Fibroblast of villous mesenchyme (primary cell): ENCODE results near the gene ERCC2. TPM values are rescaled to one million over a fixed set of nuclear protein-coding genes. Genes with fewer than 3 reads are reported as not detected.
"Not testable (repeated sequence)": the region's sequence is repeated elsewhere in the genome, so short reads cannot be mapped to it uniquely, and the experiment has no call there.

Experiments
- DNase-seq: peaks from one replicate; pipeline ENCODE4 v3.0.0-alpha.2; 2010; ENCODE audit warnings: low read depth
- H3K4me3 ChIP-seq: 2 replicates; pipeline ENCODE4 v1.5.1; 2011; ENCODE audit warnings: low read depth, mild to moderate bottlenecking, low read length
- total RNA-seq: library from RNA; depleted of rRNA; stranded (reverse); fragments of >200 nt; gene quantifications from 2 replicates; pipeline ENCODE4 v1.2.3, GENCODE V29; 2012
- TF ChIP-seq, protein P1 (sequence below): IDR thresholded peaks from 2 replicates; pipeline ENCODE4 v1.5.1; 2012; ENCODE audit warnings: low read depth, mild to moderate bottlenecking, low read length; ENCODE audit not compliant: insufficient read depth

The ERCC2 gene
- total RNA-seq, 1 donor = 73.0 TPM

DNA sequence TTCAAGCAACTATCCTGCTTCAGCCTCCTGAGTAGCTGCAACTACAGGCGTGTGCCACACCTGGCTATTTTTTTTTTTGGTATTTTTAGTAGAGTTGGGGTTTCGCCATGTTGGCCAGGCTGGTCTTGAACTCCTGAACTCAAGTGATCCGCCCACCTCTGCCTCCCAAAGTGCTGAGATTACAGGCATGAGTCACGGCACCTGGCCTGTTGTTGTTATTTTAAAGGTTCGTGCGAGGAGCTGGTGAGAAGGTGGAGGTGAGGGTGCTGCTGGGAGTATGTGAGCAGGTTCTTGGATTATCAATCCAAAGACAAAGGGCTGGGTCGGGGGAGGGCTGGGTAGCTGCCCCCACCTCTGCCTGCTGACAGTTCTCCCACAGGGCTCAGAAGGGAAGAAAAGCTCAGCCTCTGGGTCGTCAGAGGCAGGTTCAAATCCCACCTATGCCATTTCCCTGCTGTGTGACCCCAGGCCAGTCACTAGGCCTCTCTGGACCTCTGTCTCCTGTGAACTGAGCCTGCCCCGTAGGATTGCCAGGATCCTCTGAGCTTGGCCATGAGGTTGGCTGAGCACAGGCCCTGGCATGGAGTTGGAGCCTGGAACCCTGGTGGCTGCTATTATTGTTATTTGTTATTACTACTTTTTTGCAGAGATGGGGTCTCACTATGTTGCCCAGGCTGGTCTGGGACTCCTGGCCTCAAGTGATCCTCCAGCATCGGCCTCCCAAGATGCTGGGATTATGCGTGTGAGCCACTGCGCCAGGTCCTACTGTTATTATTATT, 49.2 kb downstream of the ERCC2 start:
- no peak for DNase-seq
- no peak overlapping the region for H3K4me3 ChIP-seq
- TF ChIP-seq, protein P1, sequence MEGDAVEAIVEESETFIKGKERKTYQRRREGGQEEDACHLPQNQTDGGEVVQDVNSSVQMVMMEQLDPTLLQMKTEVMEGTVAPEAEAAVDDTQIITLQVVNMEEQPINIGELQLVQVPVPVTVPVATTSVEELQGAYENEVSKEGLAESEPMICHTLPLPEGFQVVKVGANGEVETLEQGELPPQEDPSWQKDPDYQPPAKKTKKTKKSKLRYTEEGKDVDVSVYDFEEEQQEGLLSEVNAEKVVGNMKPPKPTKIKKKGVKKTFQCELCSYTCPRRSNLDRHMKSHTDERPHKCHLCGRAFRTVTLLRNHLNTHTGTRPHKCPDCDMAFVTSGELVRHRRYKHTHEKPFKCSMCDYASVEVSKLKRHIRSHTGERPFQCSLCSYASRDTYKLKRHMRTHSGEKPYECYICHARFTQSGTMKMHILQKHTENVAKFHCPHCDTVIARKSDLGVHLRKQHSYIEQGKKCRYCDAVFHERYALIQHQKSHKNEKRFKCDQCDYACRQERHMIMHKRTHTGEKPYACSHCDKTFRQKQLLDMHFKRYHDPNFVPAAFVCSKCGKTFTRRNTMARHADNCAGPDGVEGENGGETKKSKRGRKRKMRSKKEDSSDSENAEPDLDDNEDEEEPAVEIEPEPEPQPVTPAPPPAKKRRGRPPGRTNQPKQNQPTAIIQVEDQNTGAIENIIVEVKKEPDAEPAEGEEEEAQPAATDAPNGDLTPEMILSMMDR = no peak

- TF ChIP-seq, protein P1 = no peak
- no peak overlapping the region for H3K4me3 ChIP-seq
- no peak for DNase-seq
Measured at GRCh38 chr19:45315304-45315703, 55.1 kb downstream of the ERCC2 start.

DNA sequence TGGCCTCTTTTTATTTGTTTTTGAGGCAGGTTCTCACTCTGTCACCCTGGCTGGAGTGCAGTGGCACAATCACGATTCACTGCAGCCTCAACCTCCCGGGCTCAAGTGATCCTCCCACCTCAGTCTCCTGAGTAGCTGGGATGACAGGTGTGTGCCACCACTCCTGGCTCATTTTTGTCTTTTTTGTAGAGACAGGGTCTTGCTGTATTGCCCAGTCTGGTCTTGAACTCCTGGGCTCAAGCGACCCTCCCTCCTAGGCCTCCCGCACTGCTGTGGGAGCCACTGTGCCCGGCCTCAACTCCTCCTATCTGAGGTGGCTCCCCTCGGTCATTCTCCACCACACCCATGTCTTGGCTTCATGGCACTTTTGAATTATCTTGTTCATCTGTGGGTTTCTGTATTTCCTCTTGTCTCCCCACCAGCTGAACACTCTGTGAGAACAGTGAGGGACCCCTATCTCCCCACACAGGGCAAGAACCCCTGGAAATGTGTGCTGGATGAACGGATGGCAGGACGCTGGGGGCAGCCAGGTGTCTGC, 55.6 kb downstream of the ERCC2 start:
- TF ChIP-seq, protein P1 = no peak
- no peak for DNase-seq
- no peak overlapping the region for H3K4me3 ChIP-seq

DNA sequence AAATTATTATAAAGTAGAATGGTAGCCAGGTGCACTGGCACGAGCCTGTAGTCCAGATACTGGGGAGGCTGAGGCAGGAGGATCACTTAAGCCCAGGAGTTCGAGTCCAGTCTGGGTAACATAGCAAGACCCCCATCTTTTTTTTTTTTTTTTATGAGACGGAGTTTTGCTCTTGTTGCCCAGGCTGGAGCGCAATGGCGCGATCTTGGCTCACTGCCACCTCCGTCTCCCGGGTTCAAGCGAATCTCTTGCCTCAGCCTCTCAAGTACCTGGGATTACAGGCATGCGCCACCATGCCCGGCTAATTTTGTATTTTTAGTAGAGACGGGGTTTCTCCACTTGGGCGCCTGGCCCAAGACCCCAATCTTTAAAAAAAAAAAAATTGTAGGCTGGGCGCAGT, 58.1 kb downstream of the ERCC2 start:
- not testable (repeated sequence) for H3K4me3 ChIP-seq, DNase-seq

GRCh38 chr19:45311621-45312020, 58.8 kb downstream of the ERCC2 start:
- TF ChIP-seq, protein P1 = no peak
- no peak for DNase-seq

GRCh38 chr19:45309322-45309721, 61.1 kb downstream of the ERCC2 start:
- not testable (repeated sequence) for H3K4me3 ChIP-seq, DNase-seq

More at GRCh38 chr19:45311621-45312020, 58.8 kb downstream of the ERCC2 start:
- no peak overlapping the region for H3K4me3 ChIP-seq

DNA sequence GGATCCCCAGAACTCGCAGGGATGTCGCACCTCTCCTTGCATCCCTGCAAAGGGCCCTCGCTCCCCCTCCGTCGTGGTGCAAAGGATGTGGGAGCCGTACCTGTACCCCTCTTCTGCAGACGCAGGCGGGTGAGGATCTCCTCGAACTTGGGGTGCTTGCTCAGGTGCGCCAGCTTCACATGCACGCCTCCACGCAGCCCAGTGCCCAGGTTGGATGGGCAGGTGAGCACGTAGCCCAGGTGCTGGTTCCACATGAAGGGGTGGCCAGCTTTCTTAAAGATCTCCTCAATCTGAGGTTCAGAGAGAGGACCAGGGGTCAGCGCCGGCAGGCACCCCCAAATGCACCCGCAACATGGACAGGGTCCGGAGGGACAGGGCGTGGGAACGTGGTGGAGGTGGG, 63.0 kb downstream of the ERCC2 start:
- no peak overlapping the region for H3K4me3 ChIP-seq
- TF ChIP-seq, protein P1 = no peak
- DNase-seq = no peak

DNA sequence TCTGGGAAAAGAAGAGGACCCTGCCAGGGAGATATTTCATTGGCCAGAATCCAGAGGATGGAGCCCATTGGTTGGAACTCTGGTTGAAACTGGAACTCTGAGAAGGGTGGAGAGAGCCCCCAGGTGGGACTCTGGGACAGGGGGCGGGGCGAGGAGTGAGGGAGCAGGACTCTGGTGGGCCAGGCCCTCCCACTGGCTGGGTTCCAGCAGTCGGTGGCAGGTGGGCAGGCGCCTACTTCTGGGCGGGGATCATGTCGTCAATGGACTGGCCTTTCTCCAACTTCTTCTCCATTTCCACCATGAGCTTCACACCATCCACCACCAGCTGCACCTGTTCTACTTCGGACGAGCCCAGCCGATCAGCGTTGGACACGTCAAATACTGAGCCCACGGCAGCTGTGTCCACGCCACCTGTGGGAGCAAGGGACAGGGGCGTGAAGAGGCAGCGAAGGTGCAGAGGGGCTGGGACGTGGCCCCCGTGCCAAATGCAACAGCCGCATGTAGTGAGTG, 63.8 kb downstream of the ERCC2 start:
- TF ChIP-seq, protein P1 = no peak
- H3K4me3 ChIP-seq = no peak overlapping the region
- DNase-seq = no peak
